GM12878 (cell line): ENCODE data around the gene OLAH. TPM values are rescaled to one million over a fixed set of nuclear protein-coding genes. Genes with fewer than 3 reads are reported as not detected.

Experiments
- ATAC-seq: fragments of 200-7000 bp; cut with Tn5 transposase; 3 replicates; pipeline ENCODE4 v1.9.1; 2020; ENCODE audit warnings: mild to moderate bottlenecking, moderate library complexity
- BruUV-seq: library from RNA; stranded (reverse); fragments of 400-500 nt; replicated peaks from 2 replicates; lab custom pipeline; 2021; lab: Mats Ljungman, UMichigan
- CTCF ChIA-PET: fragments of 300-600 bp; sonication (Branson Sonifier 250); formaldehyde crosslinking; extraction: SDS; loops from one replicate; lab custom pipeline; 2021; ENCODE audit warnings: inconsistent platforms; lab: Yijun Ruan, JAX
- POLR2A ChIA-PET: fragments of 350-600 bp; formaldehyde crosslinking; extraction: SDS; loops from one replicate; lab custom pipeline; 2021; ENCODE audit warnings: inconsistent platforms; lab: Charles Lee
- RAD21 ChIA-PET: fragments of 300-600 bp; sonication (Branson Sonifier 250); formaldehyde crosslinking; loops from one replicate; lab custom pipeline; 2023; ENCODE audit warnings: antibody characterized with exemption; ENCODE audit not compliant: unreplicated experiment; lab: Charles Lee
- SMC1A ChIA-PET: fragments of 300-600 bp; sonication (Branson Sonifier 250); formaldehyde crosslinking; loops from one replicate; lab custom pipeline; 2023; ENCODE audit not compliant: unreplicated experiment, uncharacterized antibody; lab: Charles Lee
- DNase-seq: peaks from one replicate; pipeline ENCODE4 v3.0.0-alpha.2; 2011; ENCODE audit warnings: low read depth, low spot score
- FAIRE-seq: peaks from 3 replicates; lab custom pipeline; 2011; peaks lifted over from hg19 to GRCh38; lab: Jason Lieb, UNC
- H2AFZ ChIP-seq: 2 replicates; pipeline ENCODE4 v1.6.0; 2011; ENCODE audit warnings: low read depth, low read length, control low read depth; ENCODE audit not compliant: control insufficient read depth
- H3K27ac ChIP-seq: 2 replicates; pipeline ENCODE4 v1.5.1; 2011; ENCODE audit warnings: control low read depth; ENCODE audit not compliant: control insufficient read depth, insufficient read depth
- H3K27me3 ChIP-seq, 2 experiments: replicated peaks in 1 of 2; 2 replicates each; pipeline versions ENCODE4 v1.6.0 to v1.6.1; 2011; ENCODE audit warnings: low read length in 1 of 2; ENCODE audit not compliant: control insufficient read depth in 2 of 2, insufficient read depth in 2 of 2
- H3K36me3 ChIP-seq, 2 experiments: 2 replicates each; pipeline ENCODE4 v1.5.1; 2011; ENCODE audit warnings: low read length in 1 of 2; ENCODE audit not compliant: control insufficient read depth in 2 of 2, insufficient read depth in 2 of 2
- H3K4me1 ChIP-seq: 2 replicates; pipeline ENCODE4 v1.6.1; 2011; ENCODE audit warnings: mild to moderate bottlenecking, low read length, moderate library complexity, mixed read lengths; ENCODE audit not compliant: control insufficient read depth, insufficient read depth
- H3K4me2 ChIP-seq: 2 replicates; pipeline ENCODE4 v1.6.0; 2011; ENCODE audit warnings: control low read depth; ENCODE audit not compliant: control insufficient read depth, insufficient read depth
- H3K4me3 ChIP-seq: fragments of 200-600 bp; sonication (generic); 2 replicates; pipeline ENCODE4 v1.5.1; 2016
- H3K79me2 ChIP-seq: 2 replicates; pipeline ENCODE4 v1.6.0; 2011; ENCODE audit warnings: low read length; ENCODE audit not compliant: control insufficient read depth, insufficient read depth
- H3K9ac ChIP-seq: 2 replicates; pipeline ENCODE4 v1.8.0; 2011; ENCODE audit warnings: low read length, control low read depth, mixed read lengths; ENCODE audit not compliant: control insufficient read depth, insufficient read depth
- H3K9me3 ChIP-seq: replicated peaks from 3 replicates; pipeline ENCODE4 v1.5.1; 2011; ENCODE audit warnings: mild to moderate bottlenecking, low read length; ENCODE audit not compliant: control insufficient read depth, insufficient read depth
- H4K20me1 ChIP-seq: 2 replicates; pipeline ENCODE4 v1.6.0; 2011; ENCODE audit not compliant: control insufficient read depth, insufficient read depth
- BMI1 ChIP-seq: fragments of 450-650 bp; IDR thresholded peaks from 2 replicates; pipeline ENCODE4 v1.6.1; 2016; ENCODE audit warnings: mild to moderate bottlenecking, moderate library complexity, borderline replicate concordance
- EED ChIP-seq: sonication (generic); IDR thresholded peaks from 2 replicates; pipeline ENCODE4 v1.6.1; 2016; ENCODE audit warnings: antibody characterized with exemption, low read depth
- EZH2 ChIP-seq: IDR thresholded peaks from 2 replicates; pipeline ENCODE4 v1.6.1; 2012; ENCODE audit warnings: low read depth, mild to moderate bottlenecking, control low read depth, inconsistent platforms, low read length, borderline replicate concordance; ENCODE audit not compliant: control insufficient read depth
- HDGF ChIP-seq: fragments of 450-650 bp; IDR thresholded peaks from 2 replicates; pipeline ENCODE4 v1.6.1; 2016; ENCODE audit warnings: antibody characterized with exemption
- IRF4 ChIP-seq: IDR thresholded peaks from 2 replicates; pipeline ENCODE4 v1.6.1; 2011; ENCODE audit warnings: low read depth, low read length
- JUNB ChIP-seq: IDR thresholded peaks from 2 replicates; pipeline ENCODE4 v1.6.1; 2016; ENCODE audit warnings: antibody characterized with exemption, mild to moderate bottlenecking
- NKRF ChIP-seq: fragments of 450-650 bp; conservative IDR thresholded peaks from 2 replicates; pipeline ENCODE4 v1.6.1; 2017; ENCODE audit warnings: mild to moderate bottlenecking, moderate library complexity
- POLR2AphosphoS2 ChIP-seq: IDR thresholded peaks from 2 replicates; pipeline ENCODE4 v1.6.1; 2011; ENCODE audit warnings: low read depth, mild to moderate bottlenecking, low read length, improper control_type of control experiment, moderate library complexity
- RAD21 ChIP-seq: IDR thresholded peaks from 2 replicates; pipeline ENCODE4 v1.6.1; 2011; ENCODE audit warnings: mild to moderate bottlenecking, low read depth, low read length, moderate library complexity; ENCODE audit not compliant: insufficient read depth
- SIX5 ChIP-seq: IDR thresholded peaks from 2 replicates; pipeline ENCODE4 v1.6.1; 2011; ENCODE audit warnings: mild to moderate bottlenecking, low read depth, low read length, moderate library complexity; ENCODE audit not compliant: severe bottlenecking
- SMC3 ChIP-seq: IDR thresholded peaks from 2 replicates; pipeline ENCODE4 v1.6.1; 2011; ENCODE audit warnings: low read length, improper control_type of control experiment, borderline replicate concordance
- WRNIP1 ChIP-seq: IDR thresholded peaks from 2 replicates; pipeline ENCODE4 v1.6.1; 2011; ENCODE audit warnings: low read depth, low read length, improper control_type of control experiment, borderline replicate concordance
- ZNF622 ChIP-seq: fragments of 450-650 bp; IDR thresholded peaks from 2 replicates; pipeline ENCODE4 v1.6.1; 2017; ENCODE audit warnings: mild to moderate bottlenecking, inconsistent platforms
- WGBS: methylation state at CpG from one replicate; pipeline ENCODE4 v1.1.6; 2016; ENCODE audit warnings: low lambda C conversion rate; ENCODE audit not compliant: insufficient replicate concordance, insufficient coverage; ENCODE audit errors: missing lambda C conversion rate; 5-methylcytosine and 5-hydroxymethylcytosine counted together
- in situ Hi-C: fragments of 300-500 bp; cut with MboI; formaldehyde crosslinking; loops from 9 replicates; pipeline ENCODE4 v1.14.3; 2018; ENCODE audit warnings: mixed read lengths
- intact Hi-C: fragments of 100-400 bp; cut with micrococcal nuclease; formaldehyde crosslinking; loops from one replicate; pipeline ENCODE4 v1.14.2; 2022; ENCODE audit not compliant: unreplicated experiment
- polyA plus RNA-seq, 11 experiments: library from polyadenylated mRNA; depleted of rRNA in 4 of 11; unstranded in 6 of 11; stranded (reverse) in 5 of 11; fragments of >200 nt; fragmentation: Nextera tagmentation in 4 of 11; fragmentation: Illumina TruSeq in 1 of 11; extraction: Ambion mirVana in 4 of 11; extraction: Trizol in 1 of 11; gene quantifications; 1 replicate in 1 of 11; 2 replicates in 10 of 11; pipeline versions ENCODE4 v1.2.1 to v1.2.3, GENCODE V29; 2011 to 2016; ENCODE audit warnings: inconsistent platforms in 2 of 11, missing spikeins in 2 of 11, low read depth in 1 of 11
- total RNA-seq, 4 experiments: library from RNA; depleted of rRNA in 3 of 4; stranded (reverse); fragments of >200 nt in 3 of 4; fragmentation: Illumina TruSeq in 1 of 4; extraction: Trizol in 1 of 4; gene quantifications; 2 replicates each; pipeline versions ENCODE4 v1.2.1 to v1.2.3, GENCODE V29; 2013 to 2021
- TF ChIP-seq, protein P1 (sequence below): fragments of 450-650 bp; IDR thresholded peaks from 2 replicates; pipeline ENCODE4 v1.6.1; 2018; ENCODE audit warnings: mild to moderate bottlenecking, low read depth, moderate library complexity; ENCODE audit not compliant: partially characterized antibody
- TF ChIP-seq, protein P2 (sequence below): fragments of 150-350 bp; IDR thresholded peaks from 2 replicates; pipeline ENCODE4 v1.6.1; 2014; ENCODE audit warnings: mild to moderate bottlenecking, low read depth, low read length

OLAH gene
- total and polyA plus RNA-seq, 10 of the 15 experiments (the other 5 are each of a cell fraction or from before 2014, with no cell fraction given): 0.10 to 1.4 (median 0.59) TPM; not detected in 1

DNA sequence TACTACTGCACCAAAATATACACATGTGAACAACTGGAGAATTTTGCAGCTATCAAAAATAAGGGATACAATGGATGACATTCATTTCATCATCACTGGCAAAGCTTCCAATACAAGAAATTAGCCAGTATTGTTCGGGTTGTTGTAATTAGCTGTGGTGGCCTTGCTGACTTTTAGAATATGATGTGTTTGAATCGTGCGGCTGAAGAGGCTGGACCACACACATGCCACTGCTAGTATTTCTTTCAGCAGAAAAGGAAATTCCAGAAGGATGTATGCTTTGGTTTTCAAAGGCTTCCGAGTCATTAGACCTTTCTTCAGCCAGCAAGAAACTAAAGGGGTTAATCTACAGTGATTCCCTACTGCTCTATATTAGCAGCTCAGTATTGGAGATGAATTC is 70.0 kb downstream of the OLAH start:
- Histone ChIP-seq H3K4me3 (no peak overlapping the region), H3K36me3 (no peaks in the 10 kb centered on the region), H3K4me2 (no peak overlapping the region), H3K27me3 (no peaks in the 10 kb centered on the region), H3K27ac (no peak overlapping the region), H3K9me3 (peaks cover under 1% of the 10 kb centered on the region; the same call in 1 of the 3 replicates), H3K4me1 (no peaks in the 10 kb centered on the region; the same call in 1 of the 2 replicates), H2AFZ (no peak overlapping the region), H4K20me1 (no peaks in the 10 kb centered on the region), H3K79me2 (no peaks in the 10 kb centered on the region), H3K9ac (no peak overlapping the region)
- TF ChIP-seq NKRF (no peak), EED (no peak), SIX5 (no peak), RAD21 (no peak), BMI1 (no peak), HDGF (no peak), IRF4 (no peak), WRNIP1 (no peak), ZNF622 (no peak), SMC3 (no peak), POLR2AphosphoS2 (no peak), JUNB (no peak), EZH2 (no peak)
- TF ChIP-seq, protein P1, sequence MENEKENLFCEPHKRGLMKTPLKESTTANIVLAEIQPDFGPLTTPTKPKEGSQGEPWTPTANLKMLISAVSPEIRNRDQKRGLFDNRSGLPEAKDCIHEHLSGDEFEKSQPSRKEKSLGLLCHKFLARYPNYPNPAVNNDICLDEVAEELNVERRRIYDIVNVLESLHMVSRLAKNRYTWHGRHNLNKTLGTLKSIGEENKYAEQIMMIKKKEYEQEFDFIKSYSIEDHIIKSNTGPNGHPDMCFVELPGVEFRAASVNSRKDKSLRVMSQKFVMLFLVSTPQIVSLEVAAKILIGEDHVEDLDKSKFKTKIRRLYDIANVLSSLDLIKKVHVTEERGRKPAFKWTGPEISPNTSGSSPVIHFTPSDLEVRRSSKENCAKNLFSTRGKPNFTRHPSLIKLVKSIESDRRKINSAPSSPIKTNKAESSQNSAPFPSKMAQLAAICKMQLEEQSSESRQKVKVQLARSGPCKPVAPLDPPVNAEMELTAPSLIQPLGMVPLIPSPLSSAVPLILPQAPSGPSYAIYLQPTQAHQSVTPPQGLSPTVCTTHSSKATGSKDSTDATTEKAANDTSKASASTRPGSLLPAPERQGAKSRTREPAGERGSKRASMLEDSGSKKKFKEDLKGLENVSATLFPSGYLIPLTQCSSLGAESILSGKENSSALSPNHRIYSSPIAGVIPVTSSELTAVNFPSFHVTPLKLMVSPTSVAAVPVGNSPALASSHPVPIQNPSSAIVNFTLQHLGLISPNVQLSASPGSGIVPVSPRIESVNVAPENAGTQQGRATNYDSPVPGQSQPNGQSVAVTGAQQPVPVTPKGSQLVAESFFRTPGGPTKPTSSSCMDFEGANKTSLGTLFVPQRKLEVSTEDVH: no peak
- TF ChIP-seq, protein P2, sequence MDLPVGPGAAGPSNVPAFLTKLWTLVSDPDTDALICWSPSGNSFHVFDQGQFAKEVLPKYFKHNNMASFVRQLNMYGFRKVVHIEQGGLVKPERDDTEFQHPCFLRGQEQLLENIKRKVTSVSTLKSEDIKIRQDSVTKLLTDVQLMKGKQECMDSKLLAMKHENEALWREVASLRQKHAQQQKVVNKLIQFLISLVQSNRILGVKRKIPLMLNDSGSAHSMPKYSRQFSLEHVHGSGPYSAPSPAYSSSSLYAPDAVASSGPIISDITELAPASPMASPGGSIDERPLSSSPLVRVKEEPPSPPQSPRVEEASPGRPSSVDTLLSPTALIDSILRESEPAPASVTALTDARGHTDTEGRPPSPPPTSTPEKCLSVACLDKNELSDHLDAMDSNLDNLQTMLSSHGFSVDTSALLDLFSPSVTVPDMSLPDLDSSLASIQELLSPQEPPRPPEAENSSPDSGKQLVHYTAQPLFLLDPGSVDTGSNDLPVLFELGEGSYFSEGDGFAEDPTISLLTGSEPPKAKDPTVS: no peak
- ChIA-PET CTCF (interaction anchor here (0.9 to 1.4 kb wide), 5 partner anchors 8 to 78 kb away, joined by 3 to 4 read pairs (median 4); no protein-coding TSS in a partner anchor), POLR2A (no interaction called here), SMC1A (interaction anchor here (1.0 to 1.7 kb wide), 2 partner anchors 9 to 24 kb away, joined by 3 to 8 read pairs; no protein-coding TSS in a partner anchor), RAD21 (interaction anchor here (0.6 to 0.7 kb wide), 3 partner anchors 59 to 1182 kb away, joined by 3 to 5 read pairs (median 3); no protein-coding TSS in a partner anchor)
- no peak for FAIRE-seq
- in situ Hi-C loops (no loop called here), intact Hi-C loops (no loop called here)
- no TSS peak for BruUV-seq
- ATAC-seq: no peak
- no peak for DNase-seq
- WGBS: 100% methylated on average over 4 of the region's 4 CpGs
